IPS DF 4.7 (cell line): ENCODE measurements around the gene TALDO1.
"Not testable (repeated sequence)": the region's sequence is repeated elsewhere in the genome, so short reads cannot be mapped to it uniquely, and the experiment has no call there.

Experiments
- DNase-seq: peaks from one replicate; pipeline ENCODE4 v3.0.0-alpha.2; 2013; ENCODE audit warnings: low spot score; ENCODE audit errors: extremely low read depth

The TALDO1 gene

GRCh38 chr11:734541-734940, 12.7 kb upstream of the TALDO1 start:
- not testable (repeated sequence) for DNase-seq

DNA sequence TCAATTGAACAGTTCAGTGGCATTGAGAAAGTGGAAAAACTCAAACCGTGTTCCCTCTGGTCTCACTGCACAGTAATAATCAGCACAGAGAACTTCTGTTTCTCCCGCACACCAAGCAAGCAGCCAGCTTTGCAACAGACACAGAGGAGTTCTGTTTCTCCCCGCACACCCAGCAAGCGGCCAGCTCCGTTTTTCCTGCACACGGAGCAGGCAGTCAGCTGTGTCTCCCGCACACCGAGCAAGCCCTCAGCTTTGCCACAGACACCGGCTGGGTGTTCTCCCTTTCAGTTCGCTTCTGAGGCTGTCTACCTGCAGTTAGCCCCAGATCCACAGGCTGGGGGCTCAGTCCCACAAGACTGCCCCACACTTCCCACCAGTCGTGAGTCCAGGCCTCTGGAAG, 9.9 kb upstream of the TALDO1 start:
- no peak for DNase-seq

- DNase-seq: not testable (repeated sequence)
Measured at GRCh38 chr11:737899-738298, 9.4 kb upstream of the TALDO1 start.

DNA sequence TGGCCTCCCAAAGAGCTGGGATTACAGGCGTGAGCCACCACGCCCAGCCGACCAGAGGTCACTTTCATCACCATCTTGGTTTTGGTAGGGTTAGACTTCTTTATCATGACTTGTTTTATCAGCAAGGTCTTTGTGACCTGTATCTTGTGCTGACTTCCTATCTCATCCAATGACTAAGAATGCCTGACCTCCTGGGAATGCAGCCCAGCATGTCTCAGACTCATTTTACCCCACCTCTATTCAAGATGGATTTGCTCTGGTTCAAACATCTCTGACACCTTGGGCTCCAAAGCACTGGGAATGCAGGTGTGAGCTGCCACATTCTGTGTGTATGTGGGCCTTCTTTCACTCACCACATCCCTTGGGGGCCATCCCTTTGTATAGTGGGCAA, 5.1 kb upstream of the TALDO1 start:
- no peak for DNase-seq

- DNase-seq: no peak
Measured at GRCh38 chr11:742571-743201, 4.6 kb upstream of the TALDO1 start.

DNA sequence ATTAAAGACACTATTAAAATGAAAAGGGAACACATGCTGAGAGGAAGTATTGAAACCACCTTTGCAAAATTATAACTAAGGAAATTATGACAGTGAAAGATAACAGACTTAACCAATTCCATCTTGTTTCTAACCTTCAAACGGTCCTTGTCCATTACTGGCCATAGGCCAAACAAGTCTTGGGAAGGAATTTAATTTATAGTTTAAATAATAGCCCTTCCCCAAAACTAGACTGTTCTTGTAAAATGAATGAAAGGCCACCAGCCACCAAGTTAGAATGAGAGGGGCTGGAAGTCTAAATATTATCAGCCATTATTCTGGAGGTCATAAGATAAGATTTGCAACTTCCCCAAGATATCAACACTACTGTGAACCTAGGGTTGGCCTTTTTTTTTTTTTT, 1.8 kb upstream of the TALDO1 start:
- no peak for DNase-seq

DNA sequence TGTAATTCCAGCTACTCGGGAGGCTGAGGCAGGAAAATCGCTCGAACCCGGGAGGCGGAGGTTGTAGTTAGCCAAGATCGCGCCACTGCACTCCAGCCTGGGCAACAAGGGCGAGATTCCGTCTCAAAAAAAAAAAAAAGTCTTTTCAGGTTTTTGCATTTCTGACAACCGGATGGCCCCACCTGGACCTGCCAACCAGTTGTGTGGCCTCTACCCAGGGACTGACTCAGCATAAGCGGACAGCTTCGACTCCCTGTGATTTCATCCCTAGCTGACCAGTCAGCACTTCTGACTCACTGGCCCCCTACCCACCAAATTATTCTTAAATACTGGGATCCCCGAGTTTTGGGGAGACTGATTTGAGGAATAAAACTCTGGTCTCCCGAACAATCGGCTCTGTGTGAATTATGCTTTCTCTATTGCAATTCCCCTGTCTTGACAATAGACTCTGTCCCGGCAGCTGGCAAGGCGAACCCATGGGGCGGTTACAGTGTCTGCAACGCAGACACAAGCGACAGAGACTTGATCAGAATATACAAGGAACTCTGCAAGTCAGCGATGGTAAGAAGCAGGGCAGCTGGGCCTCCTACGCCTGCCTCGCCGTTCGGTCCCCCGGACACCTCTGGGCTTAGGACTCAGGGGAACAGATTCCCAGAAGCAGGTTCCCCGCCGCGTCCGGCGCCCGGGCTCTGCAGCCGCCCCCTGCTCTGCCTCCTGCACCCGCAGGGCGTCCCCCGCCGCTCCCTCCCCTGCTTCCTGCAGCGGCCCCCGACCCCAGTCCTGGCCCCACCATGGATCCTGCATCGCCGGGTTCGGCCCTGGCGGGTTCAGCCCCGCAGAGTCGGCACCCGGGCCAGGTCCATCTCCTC, 741 bp upstream of the TALDO1 start:
- no peak for DNase-seq

DNA sequence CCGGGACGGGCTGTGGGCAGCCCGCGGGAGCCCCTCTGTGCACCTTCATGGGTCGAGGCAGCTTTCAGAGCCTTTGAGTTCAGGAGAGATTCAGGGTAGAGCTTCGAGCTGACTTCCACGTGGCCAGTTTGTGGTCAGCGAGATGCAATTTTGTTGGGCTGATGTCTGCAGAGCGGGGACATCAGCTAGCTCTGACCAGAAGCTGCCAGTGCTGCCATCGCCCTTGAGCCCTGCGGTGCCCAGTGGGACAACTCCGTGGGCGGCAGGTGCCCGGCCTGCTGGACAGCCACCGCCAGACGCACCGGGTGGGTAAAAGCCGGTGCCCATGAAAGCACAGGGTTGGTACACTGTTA, 719 bp downstream of the TALDO1 start:
- DNase-seq: no peak

DNA sequence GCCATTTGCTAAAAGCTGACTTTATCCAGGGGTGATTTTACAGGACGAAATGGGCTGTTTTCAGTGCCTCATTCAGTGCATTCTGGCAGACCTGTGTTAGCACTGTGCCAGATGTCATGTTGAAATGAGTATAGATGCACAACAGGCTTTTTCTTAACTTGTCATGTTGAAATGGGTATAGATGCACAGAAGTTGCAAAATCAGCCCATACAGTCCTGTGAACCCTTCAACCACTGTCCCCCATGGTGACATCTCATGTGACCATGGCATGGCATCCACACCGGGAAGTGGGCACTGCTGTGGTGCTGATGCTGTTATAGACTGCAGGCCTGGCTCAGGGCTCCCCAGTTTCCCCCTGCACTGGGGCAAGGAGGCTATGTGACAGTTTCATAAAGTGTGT, 2.5 kb downstream of the TALDO1 start:
- DNase-seq: no peak

DNA sequence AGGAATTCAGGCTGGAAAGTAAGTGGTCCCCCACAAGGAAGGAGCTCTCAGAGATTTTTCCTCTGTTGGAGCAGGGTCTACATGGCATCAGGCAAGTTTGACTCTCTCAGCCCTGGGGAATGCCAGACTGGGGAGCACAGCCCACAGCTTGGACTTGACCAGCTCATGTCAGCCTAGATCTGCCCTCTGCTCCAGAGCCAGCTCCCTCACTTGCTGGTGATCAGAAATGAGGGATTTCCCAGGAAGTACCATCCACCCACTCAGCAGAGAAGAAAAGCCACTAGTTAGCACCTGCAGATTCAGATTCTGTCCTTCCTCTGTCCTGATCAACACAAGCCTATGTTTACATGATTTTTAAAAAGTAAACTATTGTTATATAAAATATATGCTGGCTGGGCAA, 13.0 kb downstream of the TALDO1 start:
- no peak for DNase-seq

- DNase-seq: no peak
Measured at GRCh38 chr11:761526-762108, 14.4 kb downstream of the TALDO1 start.

GRCh38 chr11:762421-763072, 15.3 kb downstream of the TALDO1 start:
- no peak for DNase-seq

DNA sequence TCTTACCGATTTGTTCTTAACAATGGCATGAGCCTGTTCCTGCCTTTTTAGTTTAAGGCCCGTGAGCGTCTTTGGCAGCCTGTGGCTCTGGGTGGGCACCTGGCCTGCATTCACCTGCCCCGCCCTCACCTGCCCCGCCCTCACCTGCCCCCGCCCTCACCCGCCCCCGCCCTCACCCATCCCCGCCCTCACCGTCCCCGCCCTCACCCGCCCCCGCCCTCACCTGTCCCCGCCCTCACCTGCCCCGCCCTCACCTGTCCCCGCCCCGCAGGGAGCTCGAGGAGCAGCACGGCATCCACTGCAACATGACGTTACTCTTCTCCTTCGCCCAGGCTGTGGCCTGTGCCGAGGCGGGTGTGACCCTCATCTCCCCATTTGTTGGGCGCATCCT, 15.8 kb downstream of the TALDO1 start:
- no peak for DNase-seq

GRCh38 chr11:763549-764321, 16.5 kb downstream of the TALDO1 start:
- DNase-seq: no peak

DNA sequence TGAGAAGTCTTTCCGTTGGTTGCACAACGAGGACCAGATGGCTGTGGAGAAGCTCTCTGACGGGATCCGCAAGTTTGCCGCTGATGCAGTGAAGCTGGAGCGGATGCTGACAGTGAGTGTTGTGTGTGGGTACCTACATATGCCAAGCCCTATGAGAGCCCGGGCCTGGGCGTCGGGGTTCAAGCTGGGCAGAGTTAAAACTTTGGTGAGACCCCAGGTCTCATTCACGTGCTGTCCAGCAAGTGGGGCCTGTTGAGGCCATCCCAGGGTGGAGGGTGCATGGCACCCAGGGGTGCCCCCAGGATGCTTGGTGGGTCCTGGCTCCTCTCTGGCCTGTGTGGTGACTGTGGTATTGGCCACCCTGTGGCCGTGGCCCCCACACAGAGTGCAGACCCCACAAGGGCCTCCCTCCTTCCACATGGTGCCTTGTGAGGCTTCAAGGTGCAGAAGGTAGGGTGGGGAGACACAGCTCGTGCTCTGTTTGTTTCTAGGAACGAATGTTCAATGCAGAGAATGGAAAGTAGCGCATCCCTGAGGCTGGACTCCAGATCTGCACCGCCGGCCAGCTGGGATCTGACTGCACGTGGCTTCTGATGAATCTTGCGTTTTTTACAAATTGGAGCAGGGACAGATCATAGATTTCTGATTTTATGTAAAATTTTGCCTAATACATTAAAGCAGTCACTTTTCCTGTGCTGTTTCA, 17.2 kb downstream of the TALDO1 start:
- no peak for DNase-seq

DNA sequence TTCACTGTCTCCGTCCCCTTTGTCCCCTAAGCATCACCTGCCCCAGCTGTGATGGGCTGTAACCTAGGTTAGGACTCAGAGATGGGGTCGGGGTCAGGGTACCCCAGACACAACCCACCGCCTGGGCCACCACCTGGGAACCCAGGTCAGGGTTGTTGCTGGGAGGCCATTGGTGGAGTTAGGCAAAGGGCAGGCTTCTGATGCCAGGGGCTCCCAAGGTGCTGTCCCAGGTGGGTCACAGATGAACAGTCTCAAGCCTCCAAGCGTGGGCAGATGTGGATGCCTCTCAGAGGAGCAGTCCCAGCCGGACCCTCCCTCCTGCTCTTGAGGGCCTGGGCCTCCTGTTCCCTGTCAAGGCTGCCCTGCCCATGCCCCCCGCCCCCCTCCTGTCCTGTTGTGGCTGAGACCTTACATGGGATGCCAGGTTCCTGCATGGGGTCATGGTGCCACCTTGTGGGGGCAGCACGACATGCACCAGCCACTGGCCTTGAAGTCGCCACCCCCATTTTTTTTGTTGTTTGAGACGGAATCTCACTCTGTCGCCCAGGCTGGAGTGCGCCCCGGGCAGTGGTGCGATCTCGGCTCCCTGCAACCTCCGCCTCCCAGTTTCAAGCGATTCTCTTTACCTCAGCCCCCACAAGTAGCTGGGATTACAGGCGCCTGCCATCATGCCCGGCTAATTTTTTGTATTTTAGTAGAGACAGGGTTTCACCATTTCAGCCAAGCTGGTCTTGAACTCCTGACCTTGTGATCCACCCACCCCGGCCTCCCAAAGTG, 17.9 kb downstream of the TALDO1 start:
- DNase-seq: no peak

DNA sequence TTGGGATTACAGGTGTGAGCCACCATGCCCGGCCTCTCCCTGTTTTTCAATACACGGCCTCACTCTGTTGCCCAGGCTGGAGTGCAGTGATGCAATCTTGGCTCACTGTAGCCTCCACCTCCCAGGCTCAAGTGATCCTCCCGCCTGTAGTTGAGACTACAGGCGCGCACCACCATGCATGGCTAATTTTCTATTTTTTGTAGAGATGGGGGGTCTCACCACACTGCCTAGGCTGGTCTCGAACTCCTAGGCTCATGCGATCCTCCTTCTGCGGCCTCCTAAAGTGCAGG, 18.5 kb downstream of the TALDO1 start:
- DNase-seq: no peak

- DNase-seq: no peak
Measured at GRCh38 chr11:766106-766935, 19.1 kb downstream of the TALDO1 start.

DNA sequence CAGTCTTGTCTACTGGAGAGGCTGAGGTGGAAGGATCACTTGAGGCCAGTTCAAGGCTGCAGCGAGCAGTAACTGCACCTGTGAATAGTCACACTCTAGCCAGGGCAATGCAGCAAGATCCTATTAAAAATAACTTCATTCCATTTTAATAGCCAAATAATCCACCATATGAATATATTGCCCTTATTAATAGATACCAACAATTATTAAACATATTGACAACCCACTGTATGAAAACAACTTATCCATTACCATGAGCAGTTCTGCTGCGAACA, 19.6 kb downstream of the TALDO1 start:
- DNase-seq: no peak

GRCh38 chr11:767238-767637, 20.0 kb downstream of the TALDO1 start:
- DNase-seq: no peak
